Stromal cell of bone marrow (primary cell): ENCODE measurements around the gene TMTC2.
"Not testable (repeated sequence)": the region's sequence is repeated elsewhere in the genome, so short reads cannot be mapped to it uniquely, and the experiment has no call there.

Experiments used
- DNase-seq: peaks from one replicate; pipeline ENCODE4 v3.0.0-alpha.2; 2012; ENCODE audit warnings: low read depth

Gene TMTC2

GRCh38 chr12:82842480-82842879 lies 155.8 kb downstream of the TMTC2 start:
- no peak for DNase-seq

- not testable (repeated sequence) for DNase-seq
Measured at GRCh38 chr12:82845076-82845475, 158.4 kb downstream of the TMTC2 start.

- DNase-seq, result no peak
Measured at GRCh38 chr12:82848845-82849244, 162.1 kb downstream of the TMTC2 start.

- no peak for DNase-seq
Measured at GRCh38 chr12:82852529-82852928, 165.8 kb downstream of the TMTC2 start.

- no peak for DNase-seq
Measured at GRCh38 chr12:82855872-82856271, 169.2 kb downstream of the TMTC2 start.

GRCh38 chr12:82857276-82857675 lies 170.6 kb downstream of the TMTC2 start:
- no peak for DNase-seq

GRCh38 chr12:82857911-82858533 lies 171.3 kb downstream of the TMTC2 start:
- DNase-seq, result no peak

GRCh38 chr12:82858534-82858917 lies 171.8 kb downstream of the TMTC2 start:
- DNase-seq, result no peak

GRCh38 chr12:82862069-82862841 lies 175.5 kb downstream of the TMTC2 start:
- peak; percentile 6 for DNase-seq

- no peak for DNase-seq
Measured at GRCh38 chr12:82862876-82863649, 176.4 kb downstream of the TMTC2 start.

GRCh38 chr12:82866227-82866775 lies 179.6 kb downstream of the TMTC2 start:
- DNase-seq, result no peak

GRCh38 chr12:82866946-82867345 lies 180.2 kb downstream of the TMTC2 start:
- no peak for DNase-seq

- DNase-seq, result no peak
Measured at GRCh38 chr12:82867762-82868500, 181.2 kb downstream of the TMTC2 start.

- no peak for DNase-seq
Measured at GRCh38 chr12:82870771-82871377, 184.2 kb downstream of the TMTC2 start.

- no peak for DNase-seq
Measured at GRCh38 chr12:82872088-82872487, 185.4 kb downstream of the TMTC2 start.

- no peak for DNase-seq
Measured at GRCh38 chr12:82873309-82873708, 186.6 kb downstream of the TMTC2 start.

GRCh38 chr12:82873951-82874350 lies 187.2 kb downstream of the TMTC2 start:
- no peak for DNase-seq

- peak; percentile 18 for DNase-seq
Measured at GRCh38 chr12:82874945-82875344, 188.2 kb downstream of the TMTC2 start.

- DNase-seq, result no peak
Measured at GRCh38 chr12:82876075-82876474, 189.4 kb downstream of the TMTC2 start.

- no peak for DNase-seq
Measured at GRCh38 chr12:82877963-82878362, 191.3 kb downstream of the TMTC2 start.

- no peak for DNase-seq
Measured at GRCh38 chr12:82880442-82880901, 193.8 kb downstream of the TMTC2 start.
